Spleen (tissue), 7 donors: ENCODE data around the gene MIA3.

ENCODE experiments used
- POLR2A ChIP-seq, 3 donors: fragments of 450-650 bp; IDR thresholded peaks; one replicate each; pipeline ENCODE4 v1.5.1; 2017; ENCODE audit warnings: antibody characterized with exemption in 3 of 3, mild to moderate bottlenecking in 1 of 3
- POLR2AphosphoS5 ChIP-seq, 3 donors: sonication (generic); formaldehyde crosslinking; IDR thresholded peaks; one replicate each; pipeline ENCODE4 v1.5.1; 2017; ENCODE audit warnings: antibody characterized with exemption in 3 of 3
- TF ChIP-seq, protein P1 (sequence below), 11 experiments: fragments of 200-600 bp in 7 of 11; fragments of 450-650 bp in 4 of 11; sonication (generic) in 4 of 11; IDR thresholded peaks in 8 of 11; conservative IDR thresholded peaks in 3 of 11; 1 replicate in 7 of 11; 2 replicates in 4 of 11; pipeline versions ENCODE4 v1.4.0 to v1.8.0; 2016 to 2021; ENCODE audit warnings: antibody characterized with exemption in 11 of 11, inconsistent platforms in 4 of 11, mild to moderate bottlenecking in 1 of 11
- donor health status: DM: no; HTN: no; CAD: no; lungs with moderate emphysema.
- donor health status: DM: no; HTN: no; CAD: no.
- donor health status: DM: no; HTN: no; CAD: no.

DNA sequence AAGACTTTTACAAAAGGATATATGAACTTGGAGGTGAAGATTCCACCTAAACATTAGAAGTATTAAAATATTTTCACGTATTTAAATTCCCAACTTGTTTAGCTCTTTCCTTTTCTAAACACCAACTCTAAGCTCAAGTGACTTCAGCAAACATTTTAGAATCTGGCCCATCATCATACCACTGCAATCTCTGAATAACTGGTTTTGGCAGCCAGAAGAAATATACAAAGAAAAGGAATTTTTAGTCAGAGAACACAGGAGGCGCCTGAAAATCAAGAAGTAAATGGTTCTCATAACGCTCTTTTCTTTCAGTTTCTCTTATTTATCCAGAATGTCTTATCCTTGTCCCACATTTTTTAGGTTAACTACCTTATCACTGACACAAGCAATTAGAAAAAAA is 38.6 kb upstream of the MIA3 start:
- TF ChIP-seq, protein P1, sequence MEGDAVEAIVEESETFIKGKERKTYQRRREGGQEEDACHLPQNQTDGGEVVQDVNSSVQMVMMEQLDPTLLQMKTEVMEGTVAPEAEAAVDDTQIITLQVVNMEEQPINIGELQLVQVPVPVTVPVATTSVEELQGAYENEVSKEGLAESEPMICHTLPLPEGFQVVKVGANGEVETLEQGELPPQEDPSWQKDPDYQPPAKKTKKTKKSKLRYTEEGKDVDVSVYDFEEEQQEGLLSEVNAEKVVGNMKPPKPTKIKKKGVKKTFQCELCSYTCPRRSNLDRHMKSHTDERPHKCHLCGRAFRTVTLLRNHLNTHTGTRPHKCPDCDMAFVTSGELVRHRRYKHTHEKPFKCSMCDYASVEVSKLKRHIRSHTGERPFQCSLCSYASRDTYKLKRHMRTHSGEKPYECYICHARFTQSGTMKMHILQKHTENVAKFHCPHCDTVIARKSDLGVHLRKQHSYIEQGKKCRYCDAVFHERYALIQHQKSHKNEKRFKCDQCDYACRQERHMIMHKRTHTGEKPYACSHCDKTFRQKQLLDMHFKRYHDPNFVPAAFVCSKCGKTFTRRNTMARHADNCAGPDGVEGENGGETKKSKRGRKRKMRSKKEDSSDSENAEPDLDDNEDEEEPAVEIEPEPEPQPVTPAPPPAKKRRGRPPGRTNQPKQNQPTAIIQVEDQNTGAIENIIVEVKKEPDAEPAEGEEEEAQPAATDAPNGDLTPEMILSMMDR (IDR thresholded peaks at IDR 0.05 in 8 of 11, conservative IDR thresholded peaks at IDR 0.05 in 3 of 11): no peak
- TF ChIP-seq POLR2A (IDR thresholded peaks at IDR 0.05): no peak
- TF ChIP-seq POLR2AphosphoS5 (IDR thresholded peaks at IDR 0.05): no peak
